Measurements from ENCODE around the gene SF3B6. TPM values are rescaled to one million over a fixed set of nuclear protein-coding genes. Genes with fewer than 3 reads are reported as not detected.
A peak's percentile ranks its signal among the peaks of the same experiment; 100 is the strongest.

SF3B6 gene
- total RNA-seq, 1 experiment from 2014 or later: 132 TPM

- Histone ChIP-seq H3K4ac (ENCODE audit: low read depth, low read length) (no peak overlapping the region), H2BK20ac (ENCODE audit: low read depth, low read length, poor library complexity, severe bottlenecking) (no peak overlapping the region), H2BK120ac (ENCODE audit: low read depth, low read length, poor library complexity, severe bottlenecking) (no peak overlapping the region), H3K4me1 (ENCODE audit: insufficient read depth, low read length) (peaks cover 5% of the 10 kb centered on the region; the same call in 1 of the 2 replicates), H3K9ac (ENCODE audit: extremely low read depth, insufficient read length, low read length) (no peak overlapping the region), H2AFZ (ENCODE audit: low read length) (no peak overlapping the region), H3K23me2 (ENCODE audit: insufficient read length, low read depth, low read length, poor library complexity, severe bottlenecking) (peaks cover 2% of the 10 kb centered on the region), H3K4me2 (ENCODE audit: insufficient read depth, insufficient read length, low read length) (no peak overlapping the region), H4K91ac (ENCODE audit: insufficient read length, low read depth, low read length) (no peak overlapping the region), H2BK5ac (ENCODE audit: insufficient read length, low read length) (no peak overlapping the region), H4K8ac (replicated peaks; ENCODE audit: insufficient read length, low read depth, low read length) (no peak overlapping the region), H3K27me3 (ENCODE audit: insufficient read depth, low read length) (no peaks in the 10 kb centered on the region), H3K18ac (ENCODE audit: insufficient read length, low read depth, low read length) (no peak overlapping the region), H3K79me2 (ENCODE audit: insufficient read depth, low read length) (no peaks in the 10 kb centered on the region), H4K5ac (ENCODE audit: insufficient read length, low read depth, low read length) (no peak overlapping the region), H2AK5ac (ENCODE audit: insufficient read length, low read length) (no peak overlapping the region), H3K79me1 (ENCODE audit: insufficient read depth, low read depth, low read length, poor library complexity, severe bottlenecking) (no peaks in the 10 kb centered on the region), H3K23ac (ENCODE audit: insufficient read length, low read depth, low read length) (no peak overlapping the region), H2BK15ac (ENCODE audit: low read depth, low read length) (no peak overlapping the region), H2BK12ac (ENCODE audit: insufficient read length, low read depth, low read length) (no peak overlapping the region), H4K20me1 (ENCODE audit: control insufficient read depth, insufficient read depth, insufficient read length) (no peaks in the 10 kb centered on the region), H3K27ac (ENCODE audit: insufficient read length, low read depth, low read length) (no peak overlapping the region), H3K9me3 (ENCODE audit: control insufficient read depth, low read depth, low read length) (no peaks in the 10 kb centered on the region), H3K14ac (ENCODE audit: insufficient read depth, low read length) (no peak overlapping the region), H3K56ac (ENCODE audit: insufficient read length, low read depth, low read length) (no peak overlapping the region), H3T11ph (ENCODE audit: low read length) (no peak overlapping the region)
- Mint-ChIP-seq H3K9me3 (0 out of 5 replicates have a peak, but pooled peaks cover 0 to 3% of the 10 kb centered on the region in 2 experiments), H3K4me3 (no peak overlapping the region), H3K4me1 (peaks cover 35% of the 10 kb centered on the region in 2 experiments), H3K27ac (peak overlapping the region in 1 of 3 experiments; percentile 44; a peak in 1 of 7 replicates), H3K27me3 (ENCODE audit: low read depth) (no peaks in the 10 kb centered on the region), H3K36me3 (ENCODE audit: insufficient read depth in 1 of 3, low read depth in 3 of 3) (peaks cover 18 to 24% (median 23%) of the 10 kb centered on the region in 3 experiments)
- TF ChIP-seq CTCF (conservative IDR thresholded peaks at IDR 0.05): no peak
- DNase-seq: no peak
- WGBS (ENCODE audit: extremely low coverage, insufficient read length, low lambda C conversion rate): no CpG with 5 or more reads among the region's 5 CpGs
Measured at GRCh38 chr2:24019729-24020128, 56.4 kb downstream of the SF3B6 start.
